ENCODE measurements around the gene FOCAD. TPM values are rescaled to one million over a fixed set of nuclear protein-coding genes. Genes with fewer than 3 reads are reported as not detected.

Gene FOCAD
- total and polyA plus RNA-seq, 7 donors, result 7.4 to 51.5 (median 25.5) TPM

DNA sequence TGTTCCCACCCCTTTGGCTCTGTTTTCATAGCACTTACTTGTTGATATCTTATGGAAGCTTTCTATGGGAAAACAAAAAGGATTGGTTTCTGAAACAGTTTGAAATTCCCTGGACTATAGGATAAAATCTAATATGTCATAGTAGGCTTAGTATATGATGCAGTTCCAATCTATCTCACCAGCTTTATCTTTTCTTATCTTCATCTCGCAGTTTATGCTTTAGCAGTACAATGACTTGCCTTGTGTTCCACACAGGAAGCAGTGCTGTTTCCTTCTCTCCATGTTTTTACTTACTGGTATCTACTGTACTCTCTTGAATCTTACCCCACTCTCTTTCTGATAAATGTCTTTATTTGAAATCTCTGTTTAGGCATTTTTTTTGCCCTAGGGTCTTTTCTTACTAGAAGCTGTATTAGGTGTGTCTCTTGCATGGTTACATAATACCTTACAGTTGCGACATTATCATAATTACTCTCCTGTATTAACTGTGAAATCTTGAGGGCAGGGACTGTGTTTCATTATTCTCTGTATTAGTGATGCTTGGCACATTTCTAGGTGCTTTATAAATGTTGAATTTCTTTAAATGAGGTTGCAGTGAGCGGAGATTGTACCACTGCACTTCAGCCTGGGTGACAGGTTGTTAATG, 76.3 kb downstream of the FOCAD start:
- no peaks in the 10 kb centered on the region for H3K9me3 ChIP-seq
- H3K36me3 ChIP-seq, result peaks cover 0 to 14% (median 2%) of the 10 kb centered on the region in 4 donors
- intact Hi-C loops (cut with DNase I), result no loop called here
- TF ChIP-seq POLR2A (IDR thresholded peaks at IDR 0.05), result no peak
- TF ChIP-seq POLR2AphosphoS5 (IDR thresholded peaks at IDR 0.05), result no peak
- TF ChIP-seq EP300 (IDR thresholded peaks at IDR 0.05), result no peak
- TF ChIP-seq, protein P1, sequence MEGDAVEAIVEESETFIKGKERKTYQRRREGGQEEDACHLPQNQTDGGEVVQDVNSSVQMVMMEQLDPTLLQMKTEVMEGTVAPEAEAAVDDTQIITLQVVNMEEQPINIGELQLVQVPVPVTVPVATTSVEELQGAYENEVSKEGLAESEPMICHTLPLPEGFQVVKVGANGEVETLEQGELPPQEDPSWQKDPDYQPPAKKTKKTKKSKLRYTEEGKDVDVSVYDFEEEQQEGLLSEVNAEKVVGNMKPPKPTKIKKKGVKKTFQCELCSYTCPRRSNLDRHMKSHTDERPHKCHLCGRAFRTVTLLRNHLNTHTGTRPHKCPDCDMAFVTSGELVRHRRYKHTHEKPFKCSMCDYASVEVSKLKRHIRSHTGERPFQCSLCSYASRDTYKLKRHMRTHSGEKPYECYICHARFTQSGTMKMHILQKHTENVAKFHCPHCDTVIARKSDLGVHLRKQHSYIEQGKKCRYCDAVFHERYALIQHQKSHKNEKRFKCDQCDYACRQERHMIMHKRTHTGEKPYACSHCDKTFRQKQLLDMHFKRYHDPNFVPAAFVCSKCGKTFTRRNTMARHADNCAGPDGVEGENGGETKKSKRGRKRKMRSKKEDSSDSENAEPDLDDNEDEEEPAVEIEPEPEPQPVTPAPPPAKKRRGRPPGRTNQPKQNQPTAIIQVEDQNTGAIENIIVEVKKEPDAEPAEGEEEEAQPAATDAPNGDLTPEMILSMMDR (IDR thresholded peaks at IDR 0.05), result no peak
- no peaks in the 10 kb centered on the region for H3K27me3 ChIP-seq
- no peak overlapping the region for H3K4me3 ChIP-seq
- no peak overlapping the region for H3K27ac ChIP-seq
- H3K4me1 ChIP-seq, result no peaks in the 10 kb centered on the region
- 48 to 69% methylated on average over 3 of the region's 3 CpGs for WGBS, 2 donors
- DNase-seq, result no peak

DNA sequence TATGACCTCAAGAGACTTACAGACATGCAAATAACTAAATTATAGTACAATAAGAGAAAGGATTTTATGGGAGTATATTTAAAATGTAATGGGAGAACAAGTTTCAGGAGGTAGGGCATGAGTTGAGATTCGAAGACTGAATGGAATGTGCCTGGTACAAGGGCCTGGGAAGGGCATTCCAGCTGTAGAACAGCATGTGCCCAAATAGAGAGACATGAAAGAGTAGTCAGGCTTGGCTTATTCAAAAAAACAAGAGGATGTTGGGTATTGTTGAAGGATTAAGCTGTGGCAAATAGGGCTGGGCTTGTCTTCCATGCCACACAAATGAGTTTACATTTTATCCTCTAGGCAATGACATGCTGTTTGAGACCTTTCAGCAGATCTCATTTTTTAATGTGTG, 86.9 kb downstream of the FOCAD start:
- no peak for DNase-seq
- Histone ChIP-seq H3K9me3 (no peaks in the 10 kb centered on the region), H3K4me3 (no peak overlapping the region), H3K4me1 (no peaks in the 10 kb centered on the region), H3K36me3 (peaks cover 0 to 25% (median 0%) of the 10 kb centered on the region in 4 donors), H3K27ac (no peak overlapping the region), H3K27me3 (no peaks in the 10 kb centered on the region)
- intact Hi-C loops (cut with DNase I), result no loop called here
- 87 to 97% methylated on average over 1 of the region's 1 CpG for WGBS, 2 donors
- no peak for TF ChIP-seq POLR2A (IDR thresholded peaks at IDR 0.05)
- TF ChIP-seq, protein P1 (IDR thresholded peaks at IDR 0.05), result no peak
- TF ChIP-seq EP300 (IDR thresholded peaks at IDR 0.05), result no peak
- TF ChIP-seq POLR2AphosphoS5 (IDR thresholded peaks at IDR 0.05), result no peak

DNA sequence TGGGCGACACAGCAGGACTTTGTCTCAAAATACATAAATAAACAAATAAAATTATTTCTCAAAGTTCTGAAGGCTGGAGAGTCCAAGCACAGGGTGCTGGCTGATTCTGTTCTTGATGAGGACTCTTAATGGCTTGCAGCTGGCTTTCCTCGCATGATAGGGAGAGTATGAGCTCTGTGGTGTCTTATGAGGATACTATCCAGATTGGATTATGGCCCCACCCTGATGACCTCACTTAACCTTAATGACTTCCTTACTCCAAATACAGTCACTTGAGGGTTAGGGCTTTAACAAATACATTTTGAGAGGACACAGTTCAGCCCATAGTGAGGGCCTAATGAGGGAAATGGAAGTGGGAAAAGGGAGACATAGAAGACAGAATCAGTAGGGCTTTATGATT, 87.7 kb downstream of the FOCAD start:
- TF ChIP-seq, protein P1 (IDR thresholded peaks at IDR 0.05), result no peak
- no peak for TF ChIP-seq EP300 (IDR thresholded peaks at IDR 0.05)
- H3K27ac ChIP-seq, result no peak overlapping the region
- H3K27me3 ChIP-seq, result no peaks in the 10 kb centered on the region
- intact Hi-C loops (cut with DNase I), result no loop called here
- no peaks in the 10 kb centered on the region for H3K9me3 ChIP-seq
- no peak overlapping the region for H3K4me3 ChIP-seq
- peaks cover 0 to 23% (median 0%) of the 10 kb centered on the region in 4 donors for H3K36me3 ChIP-seq
- no peak for DNase-seq
- H3K4me1 ChIP-seq, result no peaks in the 10 kb centered on the region
- 92 to 96% methylated on average over 2 of the region's 2 CpGs for WGBS, 2 donors

DNA sequence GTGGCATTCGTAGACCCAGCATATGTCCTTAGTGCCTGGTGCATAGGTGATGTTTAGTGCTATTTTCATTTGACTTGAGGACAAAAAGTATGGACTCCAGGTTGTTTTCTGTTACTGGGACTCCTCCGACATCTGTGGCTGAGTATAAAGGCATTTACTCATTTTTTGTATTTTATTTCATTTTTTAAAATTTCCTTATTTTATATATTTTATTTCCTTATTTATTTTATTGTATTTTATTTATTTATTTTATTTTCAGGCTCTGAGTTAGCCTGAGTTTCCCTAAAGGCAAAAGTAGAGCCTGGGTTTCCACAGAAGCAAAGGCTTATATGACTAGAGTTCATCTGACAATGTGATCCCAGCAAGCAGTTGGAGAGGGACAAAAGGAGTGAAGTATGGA, 91.6 kb downstream of the FOCAD start:
- H3K36me3 ChIP-seq, result peaks cover 0 to 11% (median 0%) of the 10 kb centered on the region in 4 donors
- no peak for DNase-seq
- TF ChIP-seq, protein P1 (IDR thresholded peaks at IDR 0.05), result no peak
- TF ChIP-seq POLR2AphosphoS5 (IDR thresholded peaks at IDR 0.05), result no peak
- TF ChIP-seq EP300 (IDR thresholded peaks at IDR 0.05), result no peak
- no peak for TF ChIP-seq POLR2A (IDR thresholded peaks at IDR 0.05)
- no peak overlapping the region for H3K4me3 ChIP-seq
- no peaks in the 10 kb centered on the region for H3K4me1 ChIP-seq
- intact Hi-C loops (cut with DNase I), result no loop called here
- no peaks in the 10 kb centered on the region for H3K9me3 ChIP-seq
- no peak overlapping the region for H3K27ac ChIP-seq
- 96 to 98% methylated on average over 2 of the region's 2 CpGs for WGBS, 2 donors
- H3K27me3 ChIP-seq, result no peaks in the 10 kb centered on the region

DNA sequence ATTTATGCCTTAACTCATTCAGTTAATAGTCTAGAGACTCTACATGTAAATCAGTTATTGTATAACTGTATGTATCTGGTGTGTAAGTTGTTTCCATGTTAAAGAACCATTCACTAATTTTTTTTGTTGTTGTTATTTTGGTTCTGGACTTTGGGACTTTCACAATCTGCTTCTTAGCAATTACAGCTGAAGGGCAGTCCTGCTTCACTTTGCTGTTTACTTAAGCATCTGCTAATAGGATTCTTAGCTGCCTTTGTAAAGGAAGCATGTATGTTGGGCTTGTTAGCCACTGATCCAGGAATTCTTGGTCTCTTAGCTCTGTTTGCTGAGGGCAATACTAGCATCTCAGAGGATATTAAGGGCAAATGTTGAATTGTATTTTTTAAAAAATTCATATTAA, 97.0 kb downstream of the FOCAD start:
- no peak overlapping the region for H3K27ac ChIP-seq
- H3K27me3 ChIP-seq, result no peaks in the 10 kb centered on the region
- no peak for DNase-seq
- TF ChIP-seq POLR2AphosphoS5 (IDR thresholded peaks at IDR 0.05), result no peak
- no peak for TF ChIP-seq POLR2A (IDR thresholded peaks at IDR 0.05)
- TF ChIP-seq EP300 (IDR thresholded peaks at IDR 0.05), result no peak
- TF ChIP-seq, protein P1 (IDR thresholded peaks at IDR 0.05), result no peak
- no peaks in the 10 kb centered on the region for H3K36me3 ChIP-seq
- no peaks in the 10 kb centered on the region for H3K9me3 ChIP-seq
- intact Hi-C loops (cut with DNase I), result no loop called here
- H3K4me1 ChIP-seq, result peaks cover 0 to 7% (median 0%) of the 10 kb centered on the region in 4 donors
- no peak overlapping the region for H3K4me3 ChIP-seq
